OCI-LY1 (cell line): ENCODE results near the gene TNIP1.

Experiments used
- H2AFZ ChIP-seq: fragments of 200-600 bp; sonication (generic), shearing (Covaris generic); 2 replicates; pipeline ENCODE4 v1.6.0; 2014; ENCODE audit warnings: antibody characterized with exemption, mild to moderate bottlenecking, low read length
- H3F3A ChIP-seq: fragments of 200-600 bp; sonication (generic), shearing (Covaris generic); 2 replicates; pipeline ENCODE4 v1.6.0; 2014; ENCODE audit warnings: mild to moderate bottlenecking, antibody characterized with exemption, low read length, moderate library complexity; ENCODE audit not compliant: insufficient read depth
- H3K27ac ChIP-seq: fragments of 200-600 bp; sonication (generic); 2 replicates; pipeline ENCODE4 v1.5.1; 2014; ENCODE audit warnings: low read length, mixed run types, mild to moderate bottlenecking, low read depth; ENCODE audit not compliant: poor library complexity, severe bottlenecking
- H3K27me3 ChIP-seq: fragments of 200-600 bp; sonication (generic); 2 replicates; pipeline ENCODE4 v1.6.0; 2014; ENCODE audit warnings: antibody characterized with exemption, mild to moderate bottlenecking, low read length, moderate library complexity; ENCODE audit not compliant: insufficient read depth
- H3K36me3 ChIP-seq: fragments of 200-600 bp; sonication (generic); 2 replicates; pipeline ENCODE4 v1.6.1; 2014; ENCODE audit warnings: mild to moderate bottlenecking, antibody characterized with exemption, low read length, moderate library complexity, mixed read lengths; ENCODE audit not compliant: insufficient read depth
- H3K4me1 ChIP-seq: fragments of 200-600 bp; sonication (generic); 2 replicates; pipeline ENCODE4 v1.5.1; 2014; ENCODE audit warnings: mild to moderate bottlenecking, low read length, moderate library complexity; ENCODE audit not compliant: insufficient read depth, severe bottlenecking
- H3K4me2 ChIP-seq: fragments of 200-600 bp; sonication (generic), shearing (Covaris generic); 2 replicates; pipeline ENCODE4 v1.6.1; 2014; ENCODE audit warnings: low read length
- H3K4me3 ChIP-seq: fragments of 200-600 bp; sonication (generic); 2 replicates; pipeline ENCODE4 v1.5.1; 2014; ENCODE audit warnings: low read length, low read depth, mild to moderate bottlenecking, mixed read lengths; ENCODE audit not compliant: poor library complexity, severe bottlenecking
- H3K79me2 ChIP-seq: fragments of 200-600 bp; shearing (Covaris generic); 2 replicates; pipeline ENCODE4 v1.6.1; 2016; ENCODE audit warnings: mixed run types, low read length, mixed read lengths; ENCODE audit not compliant: insufficient read depth
- H3K9ac ChIP-seq: fragments of 200-600 bp; sonication (generic), shearing (Covaris generic); 2 replicates; pipeline ENCODE4 v1.6.1; 2014; ENCODE audit warnings: mild to moderate bottlenecking, low read length, mixed read lengths
- H3K9me2 ChIP-seq: fragments of 200-600 bp; sonication (generic), shearing (Covaris generic); 2 replicates; pipeline ENCODE4 v1.6.1; 2014; ENCODE audit warnings: low read depth, mild to moderate bottlenecking, low read length, mixed read lengths
- H3K9me3 ChIP-seq: fragments of 200-600 bp; shearing (Covaris generic); 2 replicates; pipeline ENCODE4 v1.6.1; 2014; ENCODE audit warnings: low read length, mixed read lengths
- H4K20me1 ChIP-seq: fragments of 200-600 bp; sonication (generic), shearing (Covaris generic); 2 replicates; pipeline ENCODE4 v1.6.0; 2016; ENCODE audit warnings: mild to moderate bottlenecking, low read length; ENCODE audit not compliant: insufficient read depth
- EZH2 ChIP-seq: fragments of 200-600 bp; sonication (generic), shearing (Covaris generic); IDR thresholded peaks from 2 replicates; pipeline ENCODE4 v1.8.0; 2017; ENCODE audit warnings: borderline replicate concordance, mixed run types, mild to moderate bottlenecking, antibody characterized with exemption, low read length, moderate library complexity, mixed read lengths
- TF ChIP-seq, protein P1 (sequence below): fragments of 200-600 bp; sonication (generic), shearing (Covaris generic); IDR thresholded peaks from 2 replicates; pipeline ENCODE4 v1.5.1; 2017; ENCODE audit warnings: mild to moderate bottlenecking, antibody characterized with exemption, low read length, moderate library complexity, mixed read lengths

Gene TNIP1

GRCh38 chr5:151007430-151008209, 73.2 kb downstream of the TNIP1 start:
- H3K36me3 ChIP-seq: no peaks in the 10 kb centered on the region
- TF ChIP-seq, protein P1, sequence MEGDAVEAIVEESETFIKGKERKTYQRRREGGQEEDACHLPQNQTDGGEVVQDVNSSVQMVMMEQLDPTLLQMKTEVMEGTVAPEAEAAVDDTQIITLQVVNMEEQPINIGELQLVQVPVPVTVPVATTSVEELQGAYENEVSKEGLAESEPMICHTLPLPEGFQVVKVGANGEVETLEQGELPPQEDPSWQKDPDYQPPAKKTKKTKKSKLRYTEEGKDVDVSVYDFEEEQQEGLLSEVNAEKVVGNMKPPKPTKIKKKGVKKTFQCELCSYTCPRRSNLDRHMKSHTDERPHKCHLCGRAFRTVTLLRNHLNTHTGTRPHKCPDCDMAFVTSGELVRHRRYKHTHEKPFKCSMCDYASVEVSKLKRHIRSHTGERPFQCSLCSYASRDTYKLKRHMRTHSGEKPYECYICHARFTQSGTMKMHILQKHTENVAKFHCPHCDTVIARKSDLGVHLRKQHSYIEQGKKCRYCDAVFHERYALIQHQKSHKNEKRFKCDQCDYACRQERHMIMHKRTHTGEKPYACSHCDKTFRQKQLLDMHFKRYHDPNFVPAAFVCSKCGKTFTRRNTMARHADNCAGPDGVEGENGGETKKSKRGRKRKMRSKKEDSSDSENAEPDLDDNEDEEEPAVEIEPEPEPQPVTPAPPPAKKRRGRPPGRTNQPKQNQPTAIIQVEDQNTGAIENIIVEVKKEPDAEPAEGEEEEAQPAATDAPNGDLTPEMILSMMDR: no peak
- no peak for TF ChIP-seq EZH2

DNA sequence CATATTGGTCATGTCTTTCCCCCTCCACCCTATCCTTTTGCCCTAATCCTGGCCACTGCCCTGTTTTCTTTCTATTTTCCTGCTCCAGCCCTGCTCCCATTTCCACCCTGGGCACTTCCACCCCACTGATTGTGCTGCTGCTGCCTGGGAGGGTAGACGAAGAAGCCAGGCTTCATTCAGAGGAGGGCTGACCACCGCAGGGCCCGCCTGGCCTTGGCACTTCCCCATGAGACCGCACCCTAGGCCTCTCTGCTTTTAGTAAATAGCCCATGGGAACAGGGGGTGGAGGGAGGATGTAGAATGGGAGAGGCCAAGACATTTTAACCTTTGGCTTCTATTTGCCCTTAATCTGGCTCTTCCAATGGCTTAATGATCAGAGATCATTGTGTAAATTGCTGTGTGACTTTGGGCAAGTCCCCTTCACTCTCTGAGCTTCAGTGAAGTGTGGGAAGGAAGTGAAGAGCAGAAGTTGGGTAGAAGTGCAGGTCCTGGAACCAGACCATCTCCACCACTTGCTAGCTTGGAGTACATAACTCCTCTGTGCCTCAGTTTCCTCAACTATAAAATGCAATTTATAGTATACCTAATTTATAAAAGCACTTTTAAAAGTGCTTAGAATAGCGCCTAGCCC, 74.0 kb downstream of the TNIP1 start:
- Histone ChIP-seq H3K9ac (no peak overlapping the region), H3K4me3 (no peak overlapping the region), H3K4me1 (no peaks in the 10 kb centered on the region), H3K36me3 (no peaks in the 10 kb centered on the region), H3K27me3 (0 out of 2 replicates have a peak, but pooled peaks cover 3% of the 10 kb centered on the region), H3K4me2 (no peak overlapping the region), H3K27ac (no peak overlapping the region), H3F3A (no peaks in the 10 kb centered on the region), H2AFZ (no peak overlapping the region), H3K79me2 (no peaks in the 10 kb centered on the region), H3K9me2 (no peaks in the 10 kb centered on the region), H3K9me3 (no peaks in the 10 kb centered on the region), H4K20me1 (no peaks in the 10 kb centered on the region)
- no peak for TF ChIP-seq EZH2
- TF ChIP-seq, protein P1: no peak

More at GRCh38 chr5:151007430-151008209, 73.2 kb downstream of the TNIP1 start:
- H3K9me3 ChIP-seq: no peaks in the 10 kb centered on the region
- H3K4me2 ChIP-seq: no peak overlapping the region
- H3K4me3 ChIP-seq: no peak overlapping the region
- H3K9me2 ChIP-seq: no peaks in the 10 kb centered on the region
- 0 out of 2 replicates have a peak, but pooled peaks cover 3% of the 10 kb centered on the region for H3K27me3 ChIP-seq
- H3F3A ChIP-seq: no peaks in the 10 kb centered on the region
- no peaks in the 10 kb centered on the region for H3K4me1 ChIP-seq
- H3K9ac ChIP-seq: no peak overlapping the region
- H2AFZ ChIP-seq: no peak overlapping the region
- H3K79me2 ChIP-seq: no peaks in the 10 kb centered on the region
- no peak overlapping the region for H3K27ac ChIP-seq
- no peaks in the 10 kb centered on the region for H4K20me1 ChIP-seq

- H3K9me2 ChIP-seq: no peaks in the 10 kb centered on the region
- H3K36me3 ChIP-seq: no peaks in the 10 kb centered on the region
- H3F3A ChIP-seq: no peaks in the 10 kb centered on the region
- H3K4me2 ChIP-seq: no peak overlapping the region
- H3K79me2 ChIP-seq: no peaks in the 10 kb centered on the region
- TF ChIP-seq, protein P1: no peak
- TF ChIP-seq EZH2: no peak
- no peaks in the 10 kb centered on the region for H4K20me1 ChIP-seq
- no peak overlapping the region for H2AFZ ChIP-seq
- no peaks in the 10 kb centered on the region for H3K4me1 ChIP-seq
- H3K9me3 ChIP-seq: no peaks in the 10 kb centered on the region
- H3K9ac ChIP-seq: no peak overlapping the region
- H3K27me3 ChIP-seq: 0 out of 2 replicates have a peak, but pooled peaks cover 3% of the 10 kb centered on the region
- H3K4me3 ChIP-seq: no peak overlapping the region
- H3K27ac ChIP-seq: no peak overlapping the region
These were observed 74.8 kb downstream of the TNIP1 start for GRCh38 chr5:151005950-151006576.
